ENCODE data around the gene SYNE1.
"Not testable (repeated sequence)": the region's sequence is repeated elsewhere in the genome, so short reads cannot be mapped to it uniquely, and the experiment has no call there.

SYNE1 gene

DNA sequence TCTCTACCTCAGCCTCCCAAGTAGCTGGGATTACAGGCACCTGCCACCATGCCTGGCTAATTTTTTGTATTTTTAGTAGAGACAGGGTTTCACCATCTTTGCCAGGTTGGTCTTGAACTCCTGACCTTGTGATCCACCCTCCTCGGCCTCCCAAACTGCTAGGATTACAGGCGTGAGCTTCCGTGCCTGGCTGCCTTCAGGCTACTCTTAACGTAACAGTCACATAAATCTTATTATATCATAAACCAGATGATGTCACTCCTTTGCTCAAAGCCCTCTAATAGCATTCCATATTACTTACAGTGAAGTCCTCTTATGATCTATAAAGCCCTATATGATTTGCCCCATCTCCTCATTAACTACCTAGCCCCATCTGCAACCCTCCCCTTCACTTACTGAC is 9.6 kb upstream of the SYNE1 start:
- not testable (repeated sequence) for H4K8ac ChIP-seq (ENCODE audit: low read depth, low read length); H3K18ac ChIP-seq (ENCODE audit: low read length); H3K14ac ChIP-seq (ENCODE audit: low read length); H3K23ac ChIP-seq (ENCODE audit: low read length); H2BK12ac ChIP-seq (ENCODE audit: low read length); H3K4ac ChIP-seq (ENCODE audit: low read depth, low read length); H3K9ac ChIP-seq (ENCODE audit: low read length); H3K27me3 ChIP-seq (ENCODE audit: insufficient read depth, low read length); H2BK5ac ChIP-seq (ENCODE audit: low read depth, low read length, poor library complexity); H3K27ac ChIP-seq (ENCODE audit: low read depth, low read length); H3K4me2 ChIP-seq (ENCODE audit: low read length); H3K9me3 ChIP-seq (ENCODE audit: insufficient read depth, low read depth, low read length); H3K4me1 ChIP-seq (ENCODE audit: control insufficient read depth in 1 of 2, insufficient read depth in 2 of 2, low read length in 2 of 2); H3K4me3 ChIP-seq (ENCODE audit: low read depth, low read length); H2AK5ac ChIP-seq (ENCODE audit: low read length); H3K79me1 ChIP-seq (ENCODE audit: low read length); H2BK120ac ChIP-seq (ENCODE audit: insufficient read depth, low read length, poor library complexity); H4K12ac ChIP-seq (ENCODE audit: low read depth, low read length); DNase-seq; H2AFZ ChIP-seq (ENCODE audit: insufficient read depth, low read length, poor library complexity); H3K79me2 ChIP-seq (ENCODE audit: control insufficient read depth, insufficient read depth, low read length, poor library complexity); H3K36me3 ChIP-seq (ENCODE audit: control insufficient read depth in 1 of 2, insufficient read depth in 2 of 2, low read length in 2 of 2); H4K91ac ChIP-seq (ENCODE audit: low read depth, low read length)
- WGBS (ENCODE audit: extremely low coverage, insufficient coverage, insufficient read length) = no CpG with 5 or more reads among the region's 4 CpGs

DNA sequence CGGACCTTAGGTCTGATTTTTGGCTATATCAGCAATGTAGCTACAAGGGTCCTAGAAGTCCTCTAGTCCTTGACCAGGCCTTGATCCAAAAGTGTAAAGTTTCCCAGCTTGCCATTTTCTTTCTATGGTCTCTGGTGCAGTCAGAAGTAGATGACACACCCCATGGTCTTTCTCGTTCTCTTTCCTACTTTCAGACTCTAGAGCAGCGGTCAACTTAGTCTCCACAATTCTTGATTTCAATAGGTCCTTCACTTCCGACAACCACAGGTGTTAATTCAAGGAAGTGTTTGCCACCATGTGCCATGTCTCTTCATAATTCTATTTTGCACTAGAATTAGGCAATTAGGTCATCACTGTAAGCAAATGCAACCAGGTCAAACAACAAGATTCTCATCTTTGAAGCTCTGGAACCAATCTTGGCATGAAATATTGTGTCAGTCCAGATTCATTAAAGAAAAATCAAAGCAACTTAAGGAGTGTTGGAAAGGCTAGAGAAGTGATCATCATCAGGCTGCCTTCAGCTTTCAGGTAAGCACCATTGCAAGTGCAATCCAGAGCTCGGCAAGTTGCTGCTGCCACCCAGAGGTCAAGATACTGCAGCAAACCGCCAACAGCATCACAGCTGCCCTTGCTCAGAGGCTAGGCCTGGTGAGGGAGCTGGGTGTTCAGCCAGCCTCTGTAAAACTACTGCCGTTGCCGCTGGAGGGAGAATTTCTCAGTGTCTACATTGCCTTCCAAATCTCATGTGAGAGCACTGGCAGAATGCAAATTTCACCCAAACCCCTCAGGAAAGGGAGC is 5.6 kb upstream of the SYNE1 start:
- Histone ChIP-seq H2BK5ac (ENCODE audit: low read depth, low read length, poor library complexity) (no peak overlapping the region), H3K4me3 (ENCODE audit: low read depth, low read length) (no peak overlapping the region), H3K27ac (ENCODE audit: low read depth, low read length) (no peak overlapping the region), H2BK120ac (ENCODE audit: insufficient read depth, low read length, poor library complexity) (no peak overlapping the region), H3K9ac (ENCODE audit: low read length) (no peak overlapping the region), H3K4me1 (ENCODE audit: control insufficient read depth in 1 of 2, insufficient read depth in 2 of 2, low read length in 2 of 2) (no peaks in the 10 kb centered on the region), H4K12ac (ENCODE audit: low read depth, low read length) (no peak overlapping the region), H2AK5ac (ENCODE audit: low read length) (no peak overlapping the region), H3K18ac (ENCODE audit: low read length) (no peak overlapping the region), H3K23ac (ENCODE audit: low read length) (no peak overlapping the region), H3K14ac (ENCODE audit: low read length) (no peak overlapping the region), H3K79me2 (ENCODE audit: control insufficient read depth, insufficient read depth, low read length, poor library complexity) (no peaks in the 10 kb centered on the region), H3K27me3 (ENCODE audit: insufficient read depth, low read length) (peaks cover 4% of the 10 kb centered on the region), H3K36me3 (ENCODE audit: control insufficient read depth in 1 of 2, insufficient read depth in 2 of 2, low read length in 2 of 2) (no peaks in the 10 kb centered on the region), H3K4ac (ENCODE audit: low read depth, low read length) (no peak overlapping the region), H4K8ac (ENCODE audit: low read depth, low read length) (no peak overlapping the region), H4K91ac (ENCODE audit: low read depth, low read length) (no peak overlapping the region), H2BK12ac (ENCODE audit: low read length) (no peak overlapping the region), H3K9me3 (ENCODE audit: insufficient read depth, low read depth, low read length) (no peaks in the 10 kb centered on the region), H3K4me2 (ENCODE audit: low read length) (no peak overlapping the region), H3K79me1 (ENCODE audit: low read length) (no peaks in the 10 kb centered on the region), H2AFZ (ENCODE audit: insufficient read depth, low read length, poor library complexity) (no peak overlapping the region)
- peak; percentile 67 to 77 for DNase-seq
- WGBS (ENCODE audit: extremely low coverage, insufficient coverage, insufficient read length) = no CpG with 5 or more reads among the region's 8 CpGs

DNA sequence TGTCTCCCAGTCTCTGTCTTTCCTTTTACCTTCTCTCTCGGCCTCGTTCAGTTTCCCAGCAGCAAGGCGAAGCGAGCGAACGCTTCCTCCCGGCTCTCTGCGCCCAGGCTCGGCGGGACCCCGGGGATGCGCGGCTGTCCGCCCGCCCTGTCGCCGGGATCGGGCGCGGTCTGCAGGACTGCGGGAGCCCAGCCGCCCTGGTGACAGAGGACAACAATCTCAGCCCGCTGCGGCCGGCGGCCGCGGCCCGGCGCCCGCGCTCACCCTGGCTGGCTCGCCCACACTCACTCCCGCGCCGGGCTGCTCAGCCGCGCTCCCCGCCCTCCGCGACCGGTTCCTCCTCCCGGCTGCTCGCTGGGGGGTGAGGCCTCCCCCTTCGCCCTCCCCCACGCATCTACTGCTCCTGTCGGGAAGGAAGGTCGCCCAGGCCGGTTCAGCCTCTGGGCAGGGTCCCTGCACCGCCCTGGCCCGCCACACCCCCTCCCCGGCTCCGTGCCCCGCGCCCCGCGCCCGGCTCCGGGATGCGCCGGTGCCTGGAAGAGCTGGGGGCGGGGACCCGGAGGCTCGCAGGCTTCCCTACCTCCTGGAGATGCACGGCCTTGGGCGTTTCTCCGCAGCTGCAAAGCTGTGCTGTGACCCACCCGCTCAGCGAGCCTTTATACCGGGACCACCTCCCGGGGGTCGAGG is 410 bp downstream of the SYNE1 start:
- no peak overlapping the region for H4K91ac ChIP-seq (ENCODE audit: low read depth, low read length)
- peak overlapping the region; percentile 96 for H3K4me2 ChIP-seq (ENCODE audit: low read length)
- H4K12ac ChIP-seq (ENCODE audit: low read depth, low read length) = no peak overlapping the region
- no peak overlapping the region for H3K9ac ChIP-seq (ENCODE audit: low read length)
- peak overlapping the region; percentile 72 for H3K4me3 ChIP-seq (ENCODE audit: low read depth, low read length)
- H3K36me3 ChIP-seq (ENCODE audit: control insufficient read depth in 1 of 2, insufficient read depth in 2 of 2, low read length in 2 of 2) = no peaks in the 10 kb centered on the region
- H3K23ac ChIP-seq (ENCODE audit: low read length) = no peak overlapping the region
- H3K4me1 ChIP-seq (ENCODE audit: control insufficient read depth in 1 of 2, insufficient read depth in 2 of 2, low read length in 2 of 2) = peaks cover 6 to 13% of the 10 kb centered on the region in 2 experiments
- no peak overlapping the region for H2AFZ ChIP-seq (ENCODE audit: insufficient read depth, low read length, poor library complexity)
- no peak overlapping the region for H4K8ac ChIP-seq (ENCODE audit: low read depth, low read length)
- no peaks in the 10 kb centered on the region for H3K79me1 ChIP-seq (ENCODE audit: low read length)
- H2AK5ac ChIP-seq (ENCODE audit: low read length) = no peak overlapping the region
- DNase-seq = peak; percentile 2 to 40
- H2BK5ac ChIP-seq (ENCODE audit: low read depth, low read length, poor library complexity) = no peak overlapping the region
- no peaks in the 10 kb centered on the region for H3K79me2 ChIP-seq (ENCODE audit: control insufficient read depth, insufficient read depth, low read length, poor library complexity)
- no peak overlapping the region for H2BK120ac ChIP-seq (ENCODE audit: insufficient read depth, low read length, poor library complexity)
- H3K27me3 ChIP-seq (ENCODE audit: insufficient read depth, low read length) = peaks cover 24% of the 10 kb centered on the region
- no CpG with 5 or more reads among the region's 72 CpGs for WGBS (ENCODE audit: extremely low coverage, insufficient coverage, insufficient read length)
- no peak overlapping the region for H3K4ac ChIP-seq (ENCODE audit: low read depth, low read length)
- peaks cover 3% of the 10 kb centered on the region for H3K9me3 ChIP-seq (ENCODE audit: insufficient read depth, low read depth, low read length)
- H2BK12ac ChIP-seq (ENCODE audit: low read length) = no peak overlapping the region
- no peak overlapping the region for H3K14ac ChIP-seq (ENCODE audit: low read length)
- H3K18ac ChIP-seq (ENCODE audit: low read length) = no peak overlapping the region
- H3K27ac ChIP-seq (ENCODE audit: low read depth, low read length) = no peak overlapping the region

DNA sequence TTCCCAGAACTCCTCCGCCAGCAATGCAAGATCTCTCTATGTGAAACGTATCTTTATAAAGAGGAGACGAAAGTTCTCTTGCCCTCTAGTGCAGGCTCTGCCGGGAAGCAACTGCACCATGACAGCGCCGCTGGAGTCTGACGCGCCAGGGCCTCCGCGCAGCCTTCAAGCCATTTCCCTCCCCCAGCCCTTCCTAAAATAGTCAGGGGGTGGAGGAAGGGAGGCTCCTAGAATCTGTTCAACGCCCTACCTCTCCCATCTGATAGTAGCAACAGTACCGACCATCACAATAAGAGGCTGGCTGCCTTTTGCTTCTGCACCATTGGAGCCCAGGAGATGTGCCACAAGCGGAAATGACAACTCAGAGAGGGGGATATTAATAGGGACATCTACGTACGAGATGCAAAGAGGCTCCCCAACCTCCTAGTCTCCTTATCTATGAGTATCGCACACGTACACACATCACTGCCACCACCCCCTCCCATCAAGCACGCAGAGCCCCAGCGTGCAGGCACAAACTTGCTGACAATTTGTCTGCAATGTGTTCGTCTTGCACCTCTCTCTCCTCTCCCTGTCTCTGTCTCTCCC is 1.0 kb downstream of the SYNE1 start:
- H3K36me3 ChIP-seq (ENCODE audit: control insufficient read depth in 1 of 2, insufficient read depth in 2 of 2, low read length in 2 of 2) = no peaks in the 10 kb centered on the region
- no peak overlapping the region for H2BK5ac ChIP-seq (ENCODE audit: low read depth, low read length, poor library complexity)
- H3K4me2 ChIP-seq (ENCODE audit: low read length) = peak overlapping the region; percentile 96
- H3K79me1 ChIP-seq (ENCODE audit: low read length) = no peaks in the 10 kb centered on the region
- H3K4ac ChIP-seq (ENCODE audit: low read depth, low read length) = no peak overlapping the region
- H3K9ac ChIP-seq (ENCODE audit: low read length) = no peak overlapping the region
- no peak overlapping the region for H3K27ac ChIP-seq (ENCODE audit: low read depth, low read length)
- H3K9me3 ChIP-seq (ENCODE audit: insufficient read depth, low read depth, low read length) = peaks cover 3% of the 10 kb centered on the region
- H3K18ac ChIP-seq (ENCODE audit: low read length) = no peak overlapping the region
- no peak overlapping the region for H2AFZ ChIP-seq (ENCODE audit: insufficient read depth, low read length, poor library complexity)
- H4K91ac ChIP-seq (ENCODE audit: low read depth, low read length) = no peak overlapping the region
- no peak overlapping the region for H2AK5ac ChIP-seq (ENCODE audit: low read length)
- H2BK12ac ChIP-seq (ENCODE audit: low read length) = no peak overlapping the region
- no peaks in the 10 kb centered on the region for H3K79me2 ChIP-seq (ENCODE audit: control insufficient read depth, insufficient read depth, low read length, poor library complexity)
- H3K14ac ChIP-seq (ENCODE audit: low read length) = no peak overlapping the region
- peaks cover 8 to 18% of the 10 kb centered on the region in 2 experiments for H3K4me1 ChIP-seq (ENCODE audit: control insufficient read depth in 1 of 2, insufficient read depth in 2 of 2, low read length in 2 of 2)
- H3K27me3 ChIP-seq (ENCODE audit: insufficient read depth, low read length) = peaks cover 24% of the 10 kb centered on the region
- H3K4me3 ChIP-seq (ENCODE audit: low read depth, low read length) = peak overlapping the region; percentile 72
- no peak overlapping the region for H4K8ac ChIP-seq (ENCODE audit: low read depth, low read length)
- no peak overlapping the region for H2BK120ac ChIP-seq (ENCODE audit: insufficient read depth, low read length, poor library complexity)
- WGBS (ENCODE audit: extremely low coverage, insufficient coverage, insufficient read length) = no CpG with 5 or more reads among the region's 20 CpGs
- no peak overlapping the region for H4K12ac ChIP-seq (ENCODE audit: low read depth, low read length)
- no peak overlapping the region for H3K23ac ChIP-seq (ENCODE audit: low read length)
- DNase-seq = no peak

All from trophoblast cell (in vitro differentiated cells and primary cell).